ENCODE measurements around the gene CD58. TPM values are rescaled to one million over a fixed set of nuclear protein-coding genes. Genes with fewer than 3 reads are reported as not detected.

CD58 gene
- total RNA-seq, 1 experiment from 2014 or later = 11.0 TPM

- no TSS peak for BruUV-seq (replicated peaks)
- Mint-ChIP-seq H3K27me3 (ENCODE audit: insufficient read depth, unreplicated experiment) (no peaks in the 10 kb centered on the region), H3K4me3 (ENCODE audit: unreplicated experiment) (no peak overlapping the region), H3K36me3 (ENCODE audit: insufficient read depth, unreplicated experiment) (peaks cover 6% of the 10 kb centered on the region), H3K9me3 (ENCODE audit: unreplicated experiment) (no peaks in the 10 kb centered on the region), H3K27ac (ENCODE audit: low read depth, unreplicated experiment) (no peak overlapping the region), H3K4me1 (ENCODE audit: insufficient read depth, unreplicated experiment) (no peaks in the 10 kb centered on the region)
- POLR2A ChIA-PET = no interaction called here
- CTCF ChIA-PET = interaction anchor here (0.6 to 0.7 kb wide), 2 partner anchors 17 to 159 kb away, joined by 3 to 4 read pairs; no protein-coding TSS in a partner anchor
- intact Hi-C loops (cut with micrococcal nuclease) = loop anchor here (10.0 kb wide), 2 partner anchors 276 to 444 kb away; no protein-coding TSS in a partner anchor
- DNase-seq (ENCODE audit: unreplicated experiment) = no peak
- TF ChIP-seq CTCF (IDR thresholded peaks at IDR 0.05; ENCODE audit: unreplicated experiment) = no peak
Observed at GRCh38 chr1:116578581-116578980, 7.8 kb upstream of the CD58 start.

GRCh38 chr1:116577759-116578314 is 7.0 kb upstream of the CD58 start:
- CTCF ChIA-PET = interaction anchor here (0.6 to 1.1 kb wide), 3 partner anchors 92 to 454 kb away, joined by 3 read pairs; no protein-coding TSS in a partner anchor
- intact Hi-C loops (cut with micrococcal nuclease) = loop anchor here (10.0 kb wide), 2 partner anchors 277 to 443 kb away; no protein-coding TSS in a partner anchor

GRCh38 chr1:116574581-116575291 is 3.9 kb upstream of the CD58 start:
- Mint-ChIP-seq H3K36me3 (ENCODE audit: insufficient read depth, unreplicated experiment) (peaks cover 12% of the 10 kb centered on the region), H3K27me3 (ENCODE audit: insufficient read depth, unreplicated experiment) (no peaks in the 10 kb centered on the region), H3K27ac (ENCODE audit: low read depth, unreplicated experiment) (no peak overlapping the region), H3K9me3 (ENCODE audit: unreplicated experiment) (no peaks in the 10 kb centered on the region), H3K4me1 (ENCODE audit: insufficient read depth, unreplicated experiment) (peaks cover 9% of the 10 kb centered on the region), H3K4me3 (ENCODE audit: unreplicated experiment) (no peak overlapping the region)
- peak; percentile 74 for TF ChIP-seq CTCF (IDR thresholded peaks at IDR 0.05; ENCODE audit: unreplicated experiment)
- CTCF ChIA-PET = interaction anchor here (0.6 to 4.0 kb wide), 31 partner anchors 9 to 1109 kb away, joined by 3 to 27 read pairs (median 3); no protein-coding TSS in a partner anchor
- BruUV-seq (replicated peaks) = no TSS peak
- POLR2A ChIA-PET = interaction anchor here (0.6 to 1.1 kb wide), 6 partner anchors 22 to 748 kb away, joined by 3 to 4 read pairs (median 3); no protein-coding TSS in a partner anchor
- DNase-seq (ENCODE audit: unreplicated experiment) = peak; percentile 73
- intact Hi-C loops (cut with micrococcal nuclease) = loop anchor here (1.0 to 10.0 kb wide), 9 partner anchors 22 to 485 kb away; no protein-coding TSS in a partner anchor

More at GRCh38 chr1:116577759-116578314, 7.0 kb upstream of the CD58 start:
- Mint-ChIP-seq H3K36me3 (ENCODE audit: insufficient read depth, unreplicated experiment) (peaks cover 6% of the 10 kb centered on the region), H3K4me3 (ENCODE audit: unreplicated experiment) (no peak overlapping the region), H3K9me3 (ENCODE audit: unreplicated experiment) (no peaks in the 10 kb centered on the region), H3K27me3 (ENCODE audit: insufficient read depth, unreplicated experiment) (no peaks in the 10 kb centered on the region), H3K4me1 (ENCODE audit: insufficient read depth, unreplicated experiment) (no peaks in the 10 kb centered on the region), H3K27ac (ENCODE audit: low read depth, unreplicated experiment) (no peak overlapping the region)
- POLR2A ChIA-PET = no interaction called here
- no peak for DNase-seq (ENCODE audit: unreplicated experiment)
- TF ChIP-seq CTCF (IDR thresholded peaks at IDR 0.05; ENCODE audit: unreplicated experiment) = no peak
- no TSS peak for BruUV-seq (replicated peaks)

Measured in MCF 10A (cell line).